ENCODE results near the gene JCHAIN. TPM values are rescaled to one million over a fixed set of nuclear protein-coding genes. Genes with fewer than 3 reads are reported as not detected.

JCHAIN gene
- 1 to 10 TPM in 1 of 2 donors, under 1 TPM in 1; 0.62 to 2.0 TPM for total RNA-seq

GRCh38 chr4:70666369-70666768, at the start of gene JCHAIN:
Gene JCHAIN, minus strand, starts transcription at chr4:70666508. Its CDS starts 18 bp downstream, at chr4:70666490.
- 59% methylated on average over 1 of the region's 1 CpG for WGBS
- no peaks in the 10 kb centered on the region for H3K36me3 ChIP-seq
- no peak within 1 kb of the TSS for H3K27ac ChIP-seq
- no peak within 1 kb of the TSS for H3K4me3 ChIP-seq
- no peaks in the 10 kb centered on the region for H3K9me3 ChIP-seq
- H3K27me3 ChIP-seq (replicated peaks; ENCODE audit: insufficient read depth) = no peaks in the 10 kb centered on the region
- intact Hi-C loops (cut with DNase I) = no loop called here
- DNase-seq (ENCODE audit: low spot score) = no peak
- TF ChIP-seq POLR2AphosphoS5 (IDR thresholded peaks at IDR 0.05) = no peak
- TF ChIP-seq CTCF (IDR thresholded peaks at IDR 0.05) = no peak
- no peak for TF ChIP-seq POLR2A (IDR thresholded peaks at IDR 0.05)
- H3K4me1 ChIP-seq (replicated peaks) = no peaks in the 10 kb centered on the region

GRCh38 chr4:70715097-70715496, 48.8 kb upstream of the JCHAIN start:
- Histone ChIP-seq H3K4me3 (no peak overlapping the region), H3K36me3 (no peaks in the 10 kb centered on the region), H3K27me3 (replicated peaks; ENCODE audit: insufficient read depth) (no peaks in the 10 kb centered on the region), H3K9me3 (no peaks in the 10 kb centered on the region), H3K4me1 (replicated peaks) (peaks cover 3% of the 10 kb centered on the region), H3K27ac (no peak overlapping the region)
- intact Hi-C loops (cut with DNase I) = no loop called here
- TF ChIP-seq POLR2AphosphoS5 (IDR thresholded peaks at IDR 0.05) (no peak), CTCF (IDR thresholded peaks at IDR 0.05) (no peak), POLR2A (IDR thresholded peaks at IDR 0.05) (no peak)
- 85% methylated on average over 6 of the region's 6 CpGs for WGBS
- DNase-seq (ENCODE audit: low spot score) = no peak

GRCh38 chr4:70714079-70714887, 48.0 kb upstream of the JCHAIN start:
- Histone ChIP-seq H3K4me3 (no peak overlapping the region), H3K27ac (peak overlapping the region in 1 of 2 donors; percentile 3), H3K36me3 (no peaks in the 10 kb centered on the region), H3K27me3 (replicated peaks; ENCODE audit: insufficient read depth) (no peaks in the 10 kb centered on the region), H3K4me1 (replicated peaks) (peaks cover 3% of the 10 kb centered on the region), H3K9me3 (no peaks in the 10 kb centered on the region)
- 90% methylated on average over 5 of the region's 5 CpGs for WGBS
- DNase-seq (ENCODE audit: low spot score) = no peak
- TF ChIP-seq POLR2AphosphoS5 (IDR thresholded peaks at IDR 0.05) = no peak
- no peak for TF ChIP-seq POLR2A (IDR thresholded peaks at IDR 0.05)
- TF ChIP-seq CTCF (IDR thresholded peaks at IDR 0.05) = no peak
- intact Hi-C loops (cut with DNase I) = no loop called here

- no peaks in the 10 kb centered on the region for H3K9me3 ChIP-seq
- H3K36me3 ChIP-seq = no peaks in the 10 kb centered on the region
- 38% methylated on average over 7 of the region's 7 CpGs for WGBS
- intact Hi-C loops (cut with DNase I) = no loop called here
- H3K27ac ChIP-seq = peak overlapping the region in 1 of 2 donors; percentile 3
- TF ChIP-seq POLR2A (IDR thresholded peaks at IDR 0.05) (no peak), CTCF (IDR thresholded peaks at IDR 0.05) (no peak)
- H3K27me3 ChIP-seq (replicated peaks; ENCODE audit: insufficient read depth) = no peaks in the 10 kb centered on the region
- no peak for DNase-seq (ENCODE audit: low spot score)
- H3K4me3 ChIP-seq = no peak overlapping the region
- peaks cover 3% of the 10 kb centered on the region for H3K4me1 ChIP-seq (replicated peaks)
Observed at GRCh38 chr4:70713453-70714078, 47.3 kb upstream of the JCHAIN start.

All from prostate gland (tissue), 2 donors.